HG02938 (cell line): ENCODE results near the gene CRMP1.

Experiments
- ATAC-seq: cut with Tn5 transposase; IDR thresholded peaks from one replicate; pipeline ENCODE4 v1.9.1; 2021; ENCODE audit warnings: mild to moderate bottlenecking, moderate library complexity; ENCODE audit not compliant: unreplicated experiment

CRMP1 gene

DNA sequence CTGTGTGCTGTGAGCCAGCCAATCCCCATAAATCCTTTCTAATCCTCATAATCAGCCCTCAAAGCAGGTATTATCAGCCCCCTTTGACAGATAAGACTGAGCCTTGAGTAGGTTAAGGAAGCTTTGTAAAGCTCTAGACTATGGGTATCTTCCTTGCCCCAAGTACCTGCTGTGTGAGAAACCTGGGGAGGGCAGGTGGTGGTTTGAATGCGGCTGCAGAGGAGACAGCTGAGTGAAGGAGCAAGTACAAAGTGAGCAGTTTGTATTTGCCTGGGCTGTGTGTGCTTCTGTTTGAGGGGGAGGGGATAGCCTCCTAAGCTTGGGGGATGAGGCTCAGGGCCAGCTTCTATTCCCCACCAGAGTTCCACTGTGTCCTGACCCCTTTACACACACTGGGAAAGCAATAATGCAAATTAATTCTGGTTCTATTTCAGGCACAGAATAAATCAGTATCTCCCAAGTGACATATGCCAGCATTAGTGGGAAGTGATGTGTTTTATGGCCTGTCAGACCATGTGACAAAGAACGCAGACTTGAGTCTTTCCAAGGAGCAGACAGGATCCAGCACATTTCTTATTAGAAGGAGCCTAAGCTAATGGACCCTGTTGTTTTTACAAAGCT is 118.4 kb downstream of the CRMP1 start:
- no peak for ATAC-seq

DNA sequence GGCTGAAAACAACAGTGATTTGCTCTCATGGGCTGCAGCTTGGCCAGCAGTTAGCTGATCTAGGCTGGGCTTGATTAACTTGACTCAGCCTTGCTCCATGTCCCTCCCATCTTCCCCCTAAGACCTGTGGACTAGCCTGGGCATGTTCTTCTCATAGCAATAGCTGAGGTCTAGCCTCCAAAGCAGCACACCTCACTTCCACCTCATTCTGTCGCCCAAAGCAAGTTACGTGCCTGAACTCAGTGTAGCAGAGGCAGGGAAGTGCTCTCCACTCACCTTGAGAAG is 119.7 kb downstream of the CRMP1 start:
- no peak for ATAC-seq

- ATAC-seq = no peak
Observed at GRCh38 chr4:5772528-5773270, 120.2 kb downstream of the CRMP1 start.
